HepG2 (cell line): Measurements from ENCODE around the gene DNAJB12. TPM values are rescaled to one million over a fixed set of nuclear protein-coding genes. Genes with fewer than 3 reads are reported as not detected.

Experiments
- CHD2 ChIP-seq: IDR thresholded peaks from 2 replicates; pipeline ENCODE4 v1.6.1; 2011; ENCODE audit warnings: low read depth, low read length, improper control_type of control experiment
- FOSL2 ChIP-seq: sonication (generic); formaldehyde crosslinking; IDR thresholded peaks from 2 replicates; pipeline ENCODE4 v1.4.0; 2020; ENCODE audit warnings: missing genetic modification reagents
- KLF9 ChIP-seq: IDR thresholded peaks from 2 replicates; pipeline ENCODE4 v1.6.1; 2016; ENCODE audit warnings: low read depth
- RAD51 ChIP-seq: fragments of 450-650 bp; IDR thresholded peaks from 2 replicates; pipeline ENCODE4 v1.6.1; 2016; ENCODE audit warnings: borderline replicate concordance
- RFX1 ChIP-seq: fragments of 450-650 bp; IDR thresholded peaks from 2 replicates; pipeline ENCODE4 v1.6.1; 2017
- SOX5 ChIP-seq: IDR thresholded peaks from 2 replicates; pipeline ENCODE4 v1.6.1; 2016; ENCODE audit warnings: borderline replicate concordance
- TEAD2 ChIP-seq: sonication (generic); formaldehyde crosslinking; IDR thresholded peaks from 2 replicates; pipeline ENCODE4 v1.9.0; 2021; ENCODE audit warnings: missing genetic modification reagents
- ZFP36L1 ChIP-seq: sonication (generic); formaldehyde crosslinking; IDR thresholded peaks from 2 replicates; pipeline ENCODE4 v1.8.0; 2022; ENCODE audit warnings: mild to moderate bottlenecking, missing genetic modification reagents, moderate library complexity
- ZNF20 ChIP-seq: sonication (generic); formaldehyde crosslinking; IDR thresholded peaks from 2 replicates; pipeline ENCODE4 v1.4.0; 2020; ENCODE audit warnings: mild to moderate bottlenecking, moderate library complexity, missing genetic modification reagents
- polyA plus RNA-seq, 8 experiments: library from polyadenylated mRNA; depleted of rRNA in 3 of 8; stranded (reverse) in 7 of 8; unstranded in 1 of 8; fragments of >200 nt; fragmentation: Illumina TruSeq in 4 of 8; extraction: Trizol in 4 of 8; gene quantifications; 2 replicates each; pipeline versions ENCODE4 v1.2.1 to v1.2.3, GENCODE V29; 2011 to 2016; ENCODE audit warnings: low read depth in 4 of 8, missing spikeins in 1 of 8, mixed read lengths in 1 of 8; ENCODE audit not compliant: insufficient read depth in 1 of 8
- total RNA-seq, 5 experiments: library from RNA; depleted of rRNA; stranded (reverse); fragments of >200 nt; fragmentation: Illumina TruSeq; extraction: Trizol; gene quantifications; 2 replicates each; pipeline ENCODE4 v1.2.3, GENCODE V29; 2016; ENCODE audit warnings: low read depth in 1 of 5
- TF ChIP-seq, protein P1 (sequence below): IDR thresholded peaks from 2 replicates; pipeline ENCODE4 v1.6.1; 2016; ENCODE audit warnings: mild to moderate bottlenecking, missing biosample characterization, missing genetic modification reagents
- TF ChIP-seq, protein P2 (sequence below): sonication (generic); formaldehyde crosslinking; IDR thresholded peaks from 2 replicates; pipeline ENCODE4 v1.8.1; 2023; ENCODE audit warnings: mild to moderate bottlenecking, missing genetic modification reagents
- TF ChIP-seq, protein P3 (sequence below): sonication (generic); formaldehyde crosslinking; IDR thresholded peaks from 2 replicates; pipeline ENCODE4 v1.4.0; 2020; ENCODE audit warnings: missing genetic modification reagents, borderline replicate concordance
- TF ChIP-seq, protein P4 (sequence below): sonication (generic); formaldehyde crosslinking; IDR thresholded peaks from 2 replicates; pipeline ENCODE4 v1.4.0; 2020; ENCODE audit warnings: missing genetic modification reagents, borderline replicate concordance

DNAJB12 gene
- total and polyA plus RNA-seq, 2 of the 13 experiments (the other 11 are each of a cell fraction or from before 2014, with no cell fraction given) = 10.8 to 18.2 TPM

DNA sequence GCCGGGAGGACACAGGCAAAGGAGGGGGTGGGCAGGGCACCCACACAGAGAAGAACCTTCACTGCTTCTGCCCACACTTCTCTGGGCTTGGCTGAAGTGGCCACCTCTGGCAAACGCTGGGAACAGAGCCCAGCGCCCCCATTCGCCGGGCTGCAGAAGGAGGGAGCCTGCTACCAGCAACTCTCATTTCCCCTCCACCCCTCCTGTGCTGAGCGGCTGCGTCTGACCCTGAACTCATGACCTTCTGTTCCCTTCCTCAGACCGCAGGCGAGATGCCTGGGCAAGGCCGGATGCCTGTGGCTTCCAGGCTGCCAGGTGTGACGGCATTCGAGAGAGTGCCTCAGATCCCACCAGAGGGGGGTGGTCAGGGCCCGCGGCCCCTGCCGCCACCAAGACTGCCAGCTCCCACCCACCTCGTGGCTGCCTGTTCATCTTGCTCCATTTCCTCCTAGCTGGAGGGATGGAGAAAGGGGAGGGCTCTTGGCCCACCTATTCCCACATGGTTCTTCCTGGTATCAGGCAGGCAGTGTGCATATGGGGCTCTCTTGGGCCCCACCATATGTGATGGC, 19.8 kb downstream of the DNAJB12 start (continued):
- TF ChIP-seq KLF9 = no peak
- peak; percentile 64; the same call in 1 of the 2 replicates for TF ChIP-seq FOSL2
- TF ChIP-seq ZFP36L1 (CRISPR knock-in tag) = no peak
- TF ChIP-seq TEAD2 = no peak
- TF ChIP-seq, protein P1, sequence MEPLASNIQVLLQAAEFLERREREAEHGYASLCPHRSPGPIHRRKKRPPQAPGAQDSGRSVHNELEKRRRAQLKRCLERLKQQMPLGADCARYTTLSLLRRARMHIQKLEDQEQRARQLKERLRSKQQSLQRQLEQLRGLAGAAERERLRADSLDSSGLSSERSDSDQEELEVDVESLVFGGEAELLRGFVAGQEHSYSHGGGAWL = peak; percentile 76
- TF ChIP-seq, protein P2, sequence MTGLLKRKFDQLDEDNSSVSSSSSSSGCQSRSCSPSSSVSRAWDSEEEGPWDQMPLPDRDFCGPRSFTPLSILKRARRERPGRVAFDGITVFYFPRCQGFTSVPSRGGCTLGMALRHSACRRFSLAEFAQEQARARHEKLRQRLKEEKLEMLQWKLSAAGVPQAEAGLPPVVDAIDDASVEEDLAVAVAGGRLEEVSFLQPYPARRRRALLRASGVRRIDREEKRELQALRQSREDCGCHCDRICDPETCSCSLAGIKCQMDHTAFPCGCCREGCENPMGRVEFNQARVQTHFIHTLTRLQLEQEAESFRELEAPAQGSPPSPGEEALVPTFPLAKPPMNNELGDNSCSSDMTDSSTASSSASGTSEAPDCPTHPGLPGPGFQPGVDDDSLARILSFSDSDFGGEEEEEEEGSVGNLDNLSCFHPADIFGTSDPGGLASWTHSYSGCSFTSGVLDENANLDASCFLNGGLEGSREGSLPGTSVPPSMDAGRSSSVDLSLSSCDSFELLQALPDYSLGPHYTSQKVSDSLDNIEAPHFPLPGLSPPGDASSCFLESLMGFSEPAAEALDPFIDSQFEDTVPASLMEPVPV = 0 out of 2 replicates have a peak, but pooled peaks have one; percentile 35
- TF ChIP-seq SOX5 (CRISPR knock-in tag) = peak; percentile 50; the same call in 1 of the 2 replicates
- no peak for TF ChIP-seq RFX1
- TF ChIP-seq RAD51 = no peak
- TF ChIP-seq, protein P3, sequence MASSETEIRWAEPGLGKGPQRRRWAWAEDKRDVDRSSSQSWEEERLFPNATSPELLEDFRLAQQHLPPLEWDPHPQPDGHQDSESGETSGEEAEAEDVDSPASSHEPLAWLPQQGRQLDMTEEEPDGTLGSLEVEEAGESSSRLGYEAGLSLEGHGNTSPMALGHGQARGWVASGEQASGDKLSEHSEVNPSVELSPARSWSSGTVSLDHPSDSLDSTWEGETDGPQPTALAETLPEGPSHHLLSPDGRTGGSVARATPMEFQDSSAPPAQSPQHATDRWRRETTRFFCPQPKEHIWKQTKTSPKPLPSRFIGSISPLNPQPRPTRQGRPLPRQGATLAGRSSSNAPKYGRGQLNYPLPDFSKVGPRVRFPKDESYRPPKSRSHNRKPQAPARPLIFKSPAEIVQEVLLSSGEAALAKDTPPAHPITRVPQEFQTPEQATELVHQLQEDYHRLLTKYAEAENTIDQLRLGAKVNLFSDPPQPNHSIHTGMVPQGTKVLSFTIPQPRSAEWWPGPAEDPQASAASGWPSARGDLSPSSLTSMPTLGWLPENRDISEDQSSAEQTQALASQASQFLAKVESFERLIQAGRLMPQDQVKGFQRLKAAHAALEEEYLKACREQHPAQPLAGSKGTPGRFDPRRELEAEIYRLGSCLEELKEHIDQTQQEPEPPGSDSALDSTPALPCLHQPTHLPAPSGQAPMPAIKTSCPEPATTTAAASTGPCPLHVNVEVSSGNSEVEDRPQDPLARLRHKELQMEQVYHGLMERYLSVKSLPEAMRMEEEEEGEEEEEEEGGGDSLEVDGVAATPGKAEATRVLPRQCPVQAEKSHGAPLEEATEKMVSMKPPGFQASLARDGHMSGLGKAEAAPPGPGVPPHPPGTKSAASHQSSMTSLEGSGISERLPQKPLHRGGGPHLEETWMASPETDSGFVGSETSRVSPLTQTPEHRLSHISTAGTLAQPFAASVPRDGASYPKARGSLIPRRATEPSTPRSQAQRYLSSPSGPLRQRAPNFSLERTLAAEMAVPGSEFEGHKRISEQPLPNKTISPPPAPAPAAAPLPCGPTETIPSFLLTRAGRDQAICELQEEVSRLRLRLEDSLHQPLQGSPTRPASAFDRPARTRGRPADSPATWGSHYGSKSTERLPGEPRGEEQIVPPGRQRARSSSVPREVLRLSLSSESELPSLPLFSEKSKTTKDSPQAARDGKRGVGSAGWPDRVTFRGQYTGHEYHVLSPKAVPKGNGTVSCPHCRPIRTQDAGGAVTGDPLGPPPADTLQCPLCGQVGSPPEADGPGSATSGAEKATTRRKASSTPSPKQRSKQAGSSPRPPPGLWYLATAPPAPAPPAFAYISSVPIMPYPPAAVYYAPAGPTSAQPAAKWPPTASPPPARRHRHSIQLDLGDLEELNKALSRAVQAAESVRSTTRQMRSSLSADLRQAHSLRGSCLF = no peak
- no peak for TF ChIP-seq CHD2
- TF ChIP-seq, protein P4, sequence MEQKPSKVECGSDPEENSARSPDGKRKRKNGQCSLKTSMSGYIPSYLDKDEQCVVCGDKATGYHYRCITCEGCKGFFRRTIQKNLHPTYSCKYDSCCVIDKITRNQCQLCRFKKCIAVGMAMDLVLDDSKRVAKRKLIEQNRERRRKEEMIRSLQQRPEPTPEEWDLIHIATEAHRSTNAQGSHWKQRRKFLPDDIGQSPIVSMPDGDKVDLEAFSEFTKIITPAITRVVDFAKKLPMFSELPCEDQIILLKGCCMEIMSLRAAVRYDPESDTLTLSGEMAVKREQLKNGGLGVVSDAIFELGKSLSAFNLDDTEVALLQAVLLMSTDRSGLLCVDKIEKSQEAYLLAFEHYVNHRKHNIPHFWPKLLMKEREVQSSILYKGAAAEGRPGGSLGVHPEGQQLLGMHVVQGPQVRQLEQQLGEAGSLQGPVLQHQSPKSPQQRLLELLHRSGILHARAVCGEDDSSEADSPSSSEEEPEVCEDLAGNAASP (CRISPR knock-in tag) = peak; percentile 62; the same call in 1 of the 2 replicates
- no peak for TF ChIP-seq ZNF20 (CRISPR knock-in tag)
